GM12872 (cell line): ENCODE measurements around the gene CTDSPL.

Experiments
- TF ChIP-seq, protein P1 (sequence below): IDR thresholded peaks from 3 replicates; pipeline ENCODE4 v1.5.1; 2011; ENCODE audit warnings: low read depth, mild to moderate bottlenecking, low read length, moderate library complexity; ENCODE audit not compliant: insufficient read depth

Gene CTDSPL

DNA sequence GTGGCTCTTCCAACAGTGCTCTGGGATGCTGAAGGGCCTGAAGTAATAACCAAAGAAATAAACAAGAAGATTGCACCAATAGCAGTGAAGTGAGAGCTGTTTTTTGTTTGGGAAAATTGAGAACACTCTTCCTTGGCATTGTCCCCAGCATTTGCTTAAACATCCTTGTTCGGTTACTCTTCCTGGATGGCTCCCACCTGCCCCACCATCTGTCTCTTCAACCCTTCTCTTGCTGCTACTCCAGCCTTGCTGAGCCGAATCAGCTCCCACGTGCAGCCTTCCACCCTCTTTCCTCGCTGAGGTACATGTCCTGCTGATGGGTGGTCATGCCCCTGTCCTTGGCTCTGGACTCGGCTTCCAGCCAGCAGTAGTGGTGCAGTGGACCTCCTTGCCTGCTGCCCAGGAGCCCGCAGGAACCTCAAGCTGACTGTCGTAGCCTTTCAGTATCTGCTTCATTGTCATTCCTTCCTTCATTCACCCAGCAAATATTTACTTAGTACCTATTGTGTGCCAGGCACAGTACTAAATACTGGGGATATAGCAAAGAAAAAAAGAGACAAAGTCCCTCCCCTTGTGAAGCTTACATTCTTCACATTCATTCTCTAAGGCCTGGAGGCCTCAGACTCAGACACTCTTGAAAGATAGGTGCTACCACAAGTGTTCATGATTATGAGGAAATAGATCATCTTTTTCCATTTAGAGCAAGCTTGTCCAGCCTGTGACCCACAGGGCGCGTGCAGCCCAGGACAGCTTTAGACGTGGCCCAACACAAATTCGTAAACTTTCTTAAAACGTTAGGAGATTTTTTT, 111.8 kb downstream of the CTDSPL start:
- TF ChIP-seq, protein P1, sequence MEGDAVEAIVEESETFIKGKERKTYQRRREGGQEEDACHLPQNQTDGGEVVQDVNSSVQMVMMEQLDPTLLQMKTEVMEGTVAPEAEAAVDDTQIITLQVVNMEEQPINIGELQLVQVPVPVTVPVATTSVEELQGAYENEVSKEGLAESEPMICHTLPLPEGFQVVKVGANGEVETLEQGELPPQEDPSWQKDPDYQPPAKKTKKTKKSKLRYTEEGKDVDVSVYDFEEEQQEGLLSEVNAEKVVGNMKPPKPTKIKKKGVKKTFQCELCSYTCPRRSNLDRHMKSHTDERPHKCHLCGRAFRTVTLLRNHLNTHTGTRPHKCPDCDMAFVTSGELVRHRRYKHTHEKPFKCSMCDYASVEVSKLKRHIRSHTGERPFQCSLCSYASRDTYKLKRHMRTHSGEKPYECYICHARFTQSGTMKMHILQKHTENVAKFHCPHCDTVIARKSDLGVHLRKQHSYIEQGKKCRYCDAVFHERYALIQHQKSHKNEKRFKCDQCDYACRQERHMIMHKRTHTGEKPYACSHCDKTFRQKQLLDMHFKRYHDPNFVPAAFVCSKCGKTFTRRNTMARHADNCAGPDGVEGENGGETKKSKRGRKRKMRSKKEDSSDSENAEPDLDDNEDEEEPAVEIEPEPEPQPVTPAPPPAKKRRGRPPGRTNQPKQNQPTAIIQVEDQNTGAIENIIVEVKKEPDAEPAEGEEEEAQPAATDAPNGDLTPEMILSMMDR: no peak

DNA sequence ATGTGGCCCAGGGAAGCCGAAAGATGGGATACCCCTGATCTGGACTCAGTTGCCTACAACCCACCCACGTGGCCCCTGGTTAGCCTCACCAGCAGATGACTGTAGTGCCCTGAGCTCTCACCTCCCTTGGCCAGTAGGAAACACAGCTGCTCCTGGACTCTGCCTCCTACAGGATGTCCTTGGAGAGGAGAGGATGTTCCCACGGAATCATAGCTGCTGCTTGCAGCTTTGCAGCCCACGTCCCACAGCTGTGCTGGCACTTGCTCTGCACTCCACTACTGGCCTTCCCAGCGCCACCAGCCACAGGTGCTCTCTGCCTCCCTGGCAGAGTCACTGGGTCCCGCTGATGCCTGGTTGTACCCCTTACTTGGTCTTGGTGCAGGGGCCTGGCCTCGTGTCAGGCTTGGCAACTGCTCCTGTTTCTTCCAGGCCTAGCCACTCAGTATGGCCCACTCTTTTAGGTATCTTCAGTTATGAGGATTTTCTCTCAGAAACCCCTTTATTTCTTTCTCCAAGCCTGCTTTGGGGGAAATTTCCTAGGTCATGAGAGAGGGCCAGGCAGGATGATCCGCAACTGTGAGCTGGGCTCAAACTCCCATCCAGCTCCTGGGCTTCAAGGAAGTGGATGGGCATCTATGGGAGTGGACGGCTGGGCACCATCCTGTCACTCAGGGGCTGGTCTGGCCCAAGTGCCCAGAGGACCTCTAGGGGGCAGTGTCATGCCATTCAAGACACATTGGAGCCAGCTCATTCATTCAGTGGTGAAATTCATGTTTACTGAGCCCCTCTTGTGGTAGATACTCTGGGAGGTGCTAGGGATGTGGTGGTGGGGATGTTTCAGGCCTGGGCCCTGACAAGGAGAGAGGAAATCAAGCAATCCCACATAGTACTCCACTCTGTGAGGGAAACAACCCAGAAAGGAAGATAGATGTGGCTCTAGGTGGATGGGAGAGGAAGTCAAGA, 112.7 kb downstream of the CTDSPL start:
- TF ChIP-seq, protein P1: peak; percentile 93

DNA sequence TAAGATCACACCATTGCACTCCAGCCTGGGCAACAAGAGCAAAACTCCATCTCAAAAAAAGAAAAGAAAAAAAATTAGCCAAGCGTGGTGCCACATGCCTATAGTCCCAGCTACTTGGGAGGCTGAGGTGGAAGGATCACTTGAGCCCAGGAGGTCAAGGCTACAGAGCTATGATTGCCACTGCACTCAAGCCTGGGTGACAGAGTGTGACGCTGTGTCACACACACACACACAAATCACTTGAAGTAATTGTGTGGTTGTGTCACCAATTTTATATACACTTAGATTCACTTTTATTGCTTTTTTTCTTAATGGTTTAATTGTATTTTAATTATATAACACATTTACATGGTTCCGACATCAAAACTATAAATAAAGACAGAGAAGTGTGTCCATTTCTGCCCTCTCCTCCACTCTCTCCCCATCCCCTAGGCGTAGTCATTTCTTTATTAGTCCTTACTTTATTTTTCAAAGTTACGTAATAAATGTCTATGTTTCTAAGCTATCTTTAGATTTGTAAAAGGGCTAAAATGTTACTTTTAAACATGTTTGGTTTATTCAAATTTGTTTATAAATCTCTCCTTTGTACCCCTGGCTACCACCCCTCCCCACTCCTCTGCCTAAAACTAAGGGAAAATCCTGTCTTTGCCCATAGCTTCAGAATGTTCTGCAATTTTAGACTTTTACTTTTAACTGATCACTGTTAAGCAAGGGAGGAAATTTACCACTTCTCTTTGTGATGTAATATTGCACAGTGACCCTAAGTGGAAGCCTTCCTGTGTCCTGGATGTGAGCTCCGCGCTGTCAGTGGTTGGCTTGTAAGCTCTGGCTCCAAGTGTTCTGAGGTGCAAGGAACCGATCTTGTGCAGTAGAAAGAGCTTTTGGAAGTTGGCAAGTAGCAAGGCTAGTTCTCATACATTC, 118.1 kb downstream of the CTDSPL start:
- TF ChIP-seq, protein P1: no peak

DNA sequence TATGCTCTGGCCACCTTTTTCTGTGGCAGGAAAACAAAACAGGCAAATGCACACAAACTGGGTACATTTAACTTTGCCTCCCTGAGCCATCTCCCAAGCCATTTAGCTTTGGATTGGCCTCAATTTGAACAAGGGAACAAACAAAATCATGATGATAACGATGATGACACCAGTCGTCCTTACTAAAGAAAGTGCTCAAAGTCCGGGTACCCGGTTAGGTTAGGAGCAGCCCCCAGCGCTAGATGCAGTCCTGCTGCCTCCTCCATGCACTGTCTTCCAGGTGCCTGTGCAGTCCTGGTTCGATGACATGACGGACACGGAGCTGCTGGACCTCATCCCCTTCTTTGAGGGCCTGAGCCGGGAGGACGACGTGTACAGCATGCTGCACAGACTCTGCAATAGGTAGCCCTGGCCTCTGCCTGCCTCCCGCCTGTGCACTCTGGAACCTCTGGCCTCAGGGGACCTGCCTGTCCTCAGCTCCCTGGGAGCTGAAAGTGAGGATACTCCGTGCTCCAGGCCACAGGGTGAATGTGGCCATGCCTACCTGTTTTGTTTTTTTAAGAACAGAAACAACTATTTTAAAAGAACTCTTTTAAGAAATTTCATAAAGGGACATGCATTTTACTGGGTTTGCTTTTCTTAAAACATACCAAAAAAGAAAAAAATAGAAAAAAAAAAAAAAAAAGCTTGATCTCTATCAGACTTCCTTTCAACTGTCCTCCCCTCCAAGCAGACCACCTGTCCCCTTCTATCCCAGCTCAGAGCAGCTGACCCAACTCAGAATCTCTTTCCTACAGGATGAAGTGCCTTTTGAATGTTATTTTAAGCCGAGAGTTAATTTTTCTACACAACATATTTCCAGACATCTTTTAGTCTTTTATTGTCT, 119.0 kb downstream of the CTDSPL start:
- TF ChIP-seq, protein P1: no peak

DNA sequence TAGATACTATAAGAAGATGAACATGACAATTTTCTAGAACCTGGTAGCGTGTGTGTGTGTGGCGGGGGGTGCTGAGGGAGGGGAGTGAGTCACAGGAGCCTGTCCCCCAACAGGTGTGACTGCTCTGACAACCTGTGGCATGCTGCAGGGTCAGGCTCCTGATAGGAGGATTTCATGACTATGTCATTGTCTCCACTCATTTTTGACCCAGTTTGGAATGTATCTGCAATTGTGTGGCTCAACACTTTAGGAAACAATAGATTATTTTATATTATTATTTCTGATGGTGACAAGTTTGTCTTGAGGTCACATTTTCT, 119.6 kb downstream of the CTDSPL start:
- TF ChIP-seq, protein P1: no peak

DNA sequence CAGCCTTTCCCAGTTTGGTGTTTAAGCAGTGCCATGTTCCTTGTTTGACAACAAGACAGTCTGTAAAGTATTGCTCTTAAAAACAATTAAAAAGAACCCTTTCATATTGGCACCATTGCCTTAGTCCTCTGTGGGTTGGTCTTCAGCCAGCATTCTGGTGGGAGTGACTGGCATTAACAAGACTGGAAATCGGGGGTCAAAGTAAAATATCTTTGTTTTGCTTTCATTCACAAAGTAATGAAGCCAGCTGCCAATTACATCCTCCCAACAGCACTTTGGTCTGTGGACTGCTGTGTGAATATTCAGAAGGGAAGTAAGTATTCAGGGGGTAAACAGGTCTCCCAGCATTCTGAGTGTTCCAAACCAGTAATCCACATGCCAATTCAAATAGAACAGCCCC, 120.7 kb downstream of the CTDSPL start:
- TF ChIP-seq, protein P1: no peak
